Gastrocnemius medialis (tissue), 4 donors: ENCODE data around the gene SHB.

Experiments used
- CTCF ChIP-seq, 5 experiments: fragments of 450-650 bp in 3 of 5; fragments of 200-600 bp in 2 of 5; sonication (generic) in 2 of 5; IDR thresholded peaks in 4 of 5; conservative IDR thresholded peaks in 1 of 5; 1 replicate in 4 of 5; 2 replicates in 1 of 5; pipeline ENCODE4 v1.5.1; 2016 to 2019; ENCODE audit warnings: antibody characterized with exemption in 5 of 5, mild to moderate bottlenecking in 3 of 5, moderate library complexity in 3 of 5
- POLR2A ChIP-seq, 2 donors: fragments of 450-650 bp; IDR thresholded peaks; one replicate each; pipeline ENCODE4 v1.6.1; 2017; ENCODE audit warnings: antibody characterized with exemption in 2 of 2, mild to moderate bottlenecking in 2 of 2, moderate library complexity in 2 of 2

- TF ChIP-seq CTCF (IDR thresholded peaks at IDR 0.05 in 4 of 5, conservative IDR thresholded peaks at IDR 0.05 in 1 of 5) (no peak), POLR2A (IDR thresholded peaks at IDR 0.05) (no peak)
Measured at GRCh38 chr9:38064842-38065368, 4.1 kb downstream of the SHB start.
